ENCODE results near the gene TMEM38A. TPM values are rescaled to one million over a fixed set of nuclear protein-coding genes. Genes with fewer than 3 reads are reported as not detected.
A peak's percentile ranks its signal among the peaks of the same experiment; 100 is the strongest.

TMEM38A gene
- total RNA-seq, 1 donor from 2014 or later, result 2.2 TPM

GRCh38 chr19:16679811-16680210 is 18.9 kb downstream of the TMEM38A start:
- Histone ChIP-seq H3K27ac (ENCODE audit: low read depth, low read length) (no peak overlapping the region), H4K20me1 (ENCODE audit: insufficient read depth, low read length) (no peaks in the 10 kb centered on the region), H3K79me2 (ENCODE audit: insufficient read depth, low read length) (no peaks in the 10 kb centered on the region), H3K4me1 (ENCODE audit: insufficient read depth, low read length) (no peaks in the 10 kb centered on the region), H3K4me3 (ENCODE audit: insufficient read depth, low read depth, low read length) (no peak overlapping the region), H3K9me3 (ENCODE audit: insufficient read depth, low read depth, low read length) (no peaks in the 10 kb centered on the region), H3K36me3 (ENCODE audit: insufficient read depth, low read length) (no peaks in the 10 kb centered on the region), H3K4me2 (ENCODE audit: low read length) (no peak overlapping the region), H2AFZ (ENCODE audit: low read depth, low read length) (no peak overlapping the region), H3K27me3 (ENCODE audit: insufficient read depth, low read length) (no peaks in the 10 kb centered on the region), H3K9ac (ENCODE audit: low read length) (no peak overlapping the region)
- no peak overlapping the region for H3K27ac Mint-ChIP-seq (ENCODE audit: unreplicated experiment)
- H3K4me1 Mint-ChIP-seq (ENCODE audit: low read depth, unreplicated experiment), result no peaks in the 10 kb centered on the region
- TF ChIP-seq CTCF (IDR thresholded peaks at IDR 0.05; ENCODE audit: insufficient read depth, low read depth, low read length), result no peak
- TF ChIP-seq EZH2 (IDR thresholded peaks at IDR 0.05; ENCODE audit: insufficient read depth, low read length), result no peak
- H3K4me3 Mint-ChIP-seq (ENCODE audit: unreplicated experiment), result no peak overlapping the region
- no peaks in the 10 kb centered on the region for H3K27me3 Mint-ChIP-seq (ENCODE audit: low read depth, unreplicated experiment)
- peaks cover 3% of the 10 kb centered on the region for H3K9me3 Mint-ChIP-seq (ENCODE audit: unreplicated experiment)
- DNase-seq (ENCODE audit: low read depth) (no peak), FAIRE-seq (no peak)
- H3K36me3 Mint-ChIP-seq (ENCODE audit: low read depth, unreplicated experiment), result peaks cover 8% of the 10 kb centered on the region

DNA sequence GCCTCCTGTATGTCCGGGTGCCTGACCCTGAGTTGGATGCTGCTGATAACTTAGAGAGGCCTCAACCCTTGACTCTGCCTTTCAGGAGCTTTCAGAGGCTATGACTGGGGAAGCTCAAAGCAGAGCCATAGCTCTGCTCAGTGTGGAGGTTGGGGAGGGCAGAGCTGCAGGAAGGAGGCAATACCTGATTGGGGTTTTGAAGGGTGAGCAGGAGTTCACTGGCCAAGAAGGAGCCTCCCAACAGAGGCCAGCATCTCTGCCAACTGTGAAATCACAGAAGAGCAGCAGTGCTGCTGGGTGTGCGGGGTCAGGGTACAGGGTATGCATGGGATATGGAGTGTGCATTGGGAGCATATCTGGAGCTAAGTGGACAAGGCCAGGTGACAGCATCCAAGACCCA is 21.6 kb downstream of the TMEM38A start:
- no peak for FAIRE-seq
- H3K4me2 ChIP-seq (ENCODE audit: low read length), result no peak overlapping the region
- no peak overlapping the region for H3K4me3 Mint-ChIP-seq (ENCODE audit: unreplicated experiment)
- TF ChIP-seq CTCF (IDR thresholded peaks at IDR 0.05; ENCODE audit: insufficient read depth, low read depth, low read length), result no peak
- TF ChIP-seq EZH2 (IDR thresholded peaks at IDR 0.05; ENCODE audit: insufficient read depth, low read length), result no peak
- peaks cover 3% of the 10 kb centered on the region for H3K9me3 Mint-ChIP-seq (ENCODE audit: unreplicated experiment)
- H3K27me3 ChIP-seq (ENCODE audit: insufficient read depth, low read length), result no peaks in the 10 kb centered on the region
- no peaks in the 10 kb centered on the region for H3K36me3 ChIP-seq (ENCODE audit: insufficient read depth, low read length)
- no peaks in the 10 kb centered on the region for H4K20me1 ChIP-seq (ENCODE audit: insufficient read depth, low read length)
- peaks cover 5% of the 10 kb centered on the region for H3K4me1 ChIP-seq (ENCODE audit: insufficient read depth, low read length)
- no peak overlapping the region for H3K27ac ChIP-seq (ENCODE audit: low read depth, low read length)
- DNase-seq (ENCODE audit: low read depth), result no peak
- H3K9ac ChIP-seq (ENCODE audit: low read length), result no peak overlapping the region
- no peaks in the 10 kb centered on the region for H3K79me2 ChIP-seq (ENCODE audit: insufficient read depth, low read length)
- H3K27ac Mint-ChIP-seq (ENCODE audit: unreplicated experiment), result peak overlapping the region; percentile 3
- peaks cover 8% of the 10 kb centered on the region for H3K36me3 Mint-ChIP-seq (ENCODE audit: low read depth, unreplicated experiment)
- no peaks in the 10 kb centered on the region for H3K27me3 Mint-ChIP-seq (ENCODE audit: low read depth, unreplicated experiment)
- peaks cover 6% of the 10 kb centered on the region for H3K4me1 Mint-ChIP-seq (ENCODE audit: low read depth, unreplicated experiment)
- no peak overlapping the region for H2AFZ ChIP-seq (ENCODE audit: low read depth, low read length)
- H3K4me3 ChIP-seq (ENCODE audit: insufficient read depth, low read depth, low read length), result no peak overlapping the region
- no peaks in the 10 kb centered on the region for H3K9me3 ChIP-seq (ENCODE audit: insufficient read depth, low read depth, low read length)

GRCh38 chr19:16684216-16684615 is 23.3 kb downstream of the TMEM38A start:
- H3K4me3 Mint-ChIP-seq (ENCODE audit: unreplicated experiment), result no peak overlapping the region
- DNase-seq (ENCODE audit: low read depth) (no peak), FAIRE-seq (no peak)
- H3K9me3 Mint-ChIP-seq (ENCODE audit: unreplicated experiment), result peaks cover 3% of the 10 kb centered on the region
- Histone ChIP-seq H4K20me1 (ENCODE audit: insufficient read depth, low read length) (no peaks in the 10 kb centered on the region), H3K4me2 (ENCODE audit: low read length) (no peak overlapping the region), H3K79me2 (ENCODE audit: insufficient read depth, low read length) (no peaks in the 10 kb centered on the region), H3K9ac (ENCODE audit: low read length) (no peak overlapping the region), H3K4me1 (ENCODE audit: insufficient read depth, low read length) (peaks cover 5% of the 10 kb centered on the region), H3K4me3 (ENCODE audit: insufficient read depth, low read depth, low read length) (no peak overlapping the region), H3K27ac (ENCODE audit: low read depth, low read length) (no peak overlapping the region), H3K27me3 (ENCODE audit: insufficient read depth, low read length) (no peaks in the 10 kb centered on the region), H3K9me3 (ENCODE audit: insufficient read depth, low read depth, low read length) (no peaks in the 10 kb centered on the region), H3K36me3 (ENCODE audit: insufficient read depth, low read length) (no peaks in the 10 kb centered on the region), H2AFZ (ENCODE audit: low read depth, low read length) (no peak overlapping the region)
- H3K36me3 Mint-ChIP-seq (ENCODE audit: low read depth, unreplicated experiment), result peaks cover 8% of the 10 kb centered on the region
- no peak overlapping the region for H3K27ac Mint-ChIP-seq (ENCODE audit: unreplicated experiment)
- no peak for TF ChIP-seq CTCF (IDR thresholded peaks at IDR 0.05; ENCODE audit: insufficient read depth, low read depth, low read length)
- TF ChIP-seq EZH2 (IDR thresholded peaks at IDR 0.05; ENCODE audit: insufficient read depth, low read length), result no peak
- H3K27me3 Mint-ChIP-seq (ENCODE audit: low read depth, unreplicated experiment), result no peaks in the 10 kb centered on the region
- peaks cover 6% of the 10 kb centered on the region for H3K4me1 Mint-ChIP-seq (ENCODE audit: low read depth, unreplicated experiment)
